Tibial nerve (tissue), 3 donors: ENCODE measurements around the gene TSR3.

ENCODE experiments used
- EP300 ChIP-seq, 2 donors: sonication (generic); formaldehyde crosslinking; IDR thresholded peaks; one replicate each; pipeline ENCODE4 v1.6.1; 2017; ENCODE audit warnings: antibody characterized with exemption in 2 of 2, mild to moderate bottlenecking in 1 of 2
- POLR2A ChIP-seq, 2 donors: fragments of 450-650 bp; IDR thresholded peaks; one replicate each; pipeline ENCODE4 v1.6.1; 2017; ENCODE audit warnings: antibody characterized with exemption in 2 of 2, mild to moderate bottlenecking in 2 of 2, moderate library complexity in 2 of 2

DNA sequence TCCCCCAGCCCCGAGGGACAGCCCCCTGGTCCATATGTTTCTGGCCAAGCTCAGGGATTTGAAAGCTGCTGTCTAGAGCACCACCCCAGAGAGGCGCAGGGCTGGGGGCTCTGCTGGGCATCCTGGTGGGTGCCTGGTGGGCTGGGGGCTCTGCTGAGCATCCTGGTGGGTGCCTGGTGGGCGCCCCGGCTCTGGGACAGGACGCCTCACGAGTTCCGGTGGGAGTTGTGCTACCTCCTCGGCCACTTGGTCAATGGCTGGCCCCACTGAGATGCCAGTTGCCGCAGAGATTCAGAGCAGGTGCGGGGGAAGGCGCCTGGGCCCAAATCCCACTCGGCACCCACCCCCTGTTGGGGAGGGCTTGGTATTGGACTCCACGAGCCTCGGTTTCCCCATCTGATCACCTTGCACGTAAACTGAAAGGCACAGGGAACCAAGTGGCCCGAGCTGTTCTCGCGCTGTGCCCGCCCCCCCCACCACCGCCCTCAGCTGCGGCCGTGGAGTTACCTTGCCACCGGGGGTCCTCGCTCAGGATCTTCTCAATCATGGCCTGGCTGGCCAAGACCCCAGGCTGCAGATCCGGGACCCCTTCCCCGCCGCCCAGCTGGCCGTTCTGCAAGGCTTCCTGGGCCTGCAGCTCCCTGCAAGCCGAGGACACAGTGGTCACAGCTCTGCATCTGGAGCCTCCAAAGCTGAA, 49.5 kb upstream of the TSR3 start:
- TF ChIP-seq POLR2A (IDR thresholded peaks at IDR 0.05) (no peak), EP300 (IDR thresholded peaks at IDR 0.05) (no peak)
